ENCODE results near the gene NTN5.
"Not testable (repeated sequence)": the region's sequence is repeated elsewhere in the genome, so short reads cannot be mapped to it uniquely, and the experiment has no call there.

- TF ChIP-seq CTCF (IDR thresholded peaks at IDR 0.05; ENCODE audit: poor library complexity); EZH2 (IDR thresholded peaks at IDR 0.05; ENCODE audit: borderline replicate concordance); EZH2phosphoT487 (IDR thresholded peaks at IDR 0.05; ENCODE audit: low read depth, severe bottlenecking, unreplicated experiment): not testable (repeated sequence)
Observed at GRCh38 chr19:48686637-48687036, 13.8 kb upstream of the NTN5 start.
